Hepatocyte (in vitro differentiated cells): ENCODE data around the gene ATN1. TPM values are rescaled to one million over a fixed set of nuclear protein-coding genes. Genes with fewer than 3 reads are reported as not detected.

Experiments used
- DNase-seq: peaks from one replicate; pipeline ENCODE4 v3.0.0-alpha.2; 2016; ENCODE audit warnings: low spot score
- H2AFZ ChIP-seq: fragments of 200-600 bp; sonication (generic); 2 replicates; pipeline ENCODE4 v1.6.0; 2016; ENCODE audit warnings: antibody characterized with exemption, mild to moderate bottlenecking
- H3K27ac ChIP-seq: fragments of 200-600 bp; sonication (generic); 2 replicates; pipeline ENCODE4 v1.5.1; 2016; ENCODE audit warnings: mild to moderate bottlenecking
- H3K27me3 ChIP-seq: fragments of 200-600 bp; sonication (generic); 2 replicates; pipeline ENCODE4 v1.6.1; 2016
- H3K36me3 ChIP-seq: fragments of 200-600 bp; sonication (generic); replicated peaks from 2 replicates; pipeline ENCODE4 v1.5.1; 2016; ENCODE audit warnings: low read depth; ENCODE audit not compliant: insufficient read depth
- H3K4me1 ChIP-seq: fragments of 200-600 bp; sonication (generic); 2 replicates; pipeline ENCODE4 v1.5.1; 2016; ENCODE audit warnings: mild to moderate bottlenecking, moderate library complexity; ENCODE audit not compliant: insufficient read depth
- H3K4me2 ChIP-seq: fragments of 200-600 bp; sonication (generic); 2 replicates; pipeline ENCODE4 v1.6.0; 2016
- H3K4me3 ChIP-seq: fragments of 200-600 bp; sonication (generic); 2 replicates; pipeline ENCODE4 v1.5.1; 2016; ENCODE audit warnings: mild to moderate bottlenecking
- H3K79me2 ChIP-seq: fragments of 200-600 bp; sonication (generic); 2 replicates; pipeline ENCODE4 v1.6.0; 2017; ENCODE audit warnings: mild to moderate bottlenecking
- H3K9me2 ChIP-seq: fragments of 200-600 bp; sonication (generic); replicated peaks from 2 replicates; pipeline ENCODE4 v1.6.0; 2017; ENCODE audit warnings: mild to moderate bottlenecking; ENCODE audit not compliant: insufficient read depth
- H3K9me3 ChIP-seq: fragments of 200-600 bp; sonication (generic); 2 replicates; pipeline ENCODE4 v1.5.1; 2016; ENCODE audit warnings: low read depth, mild to moderate bottlenecking
- H4K20me1 ChIP-seq: fragments of 200-600 bp; sonication (generic); 2 replicates; pipeline ENCODE4 v1.6.0; 2016; ENCODE audit warnings: mild to moderate bottlenecking; ENCODE audit not compliant: insufficient read depth, poor library complexity, severe bottlenecking
- CTCF ChIP-seq: fragments of 200-600 bp; sonication (generic); IDR thresholded peaks from 2 replicates; pipeline ENCODE4 v1.5.1; 2016; ENCODE audit warnings: antibody characterized with exemption, mild to moderate bottlenecking; ENCODE audit not compliant: poor library complexity
- EZH2 ChIP-seq: fragments of 200-600 bp; sonication (generic); IDR thresholded peaks from 2 replicates; pipeline ENCODE4 v1.6.1; 2016; ENCODE audit warnings: antibody characterized with exemption, mild to moderate bottlenecking, borderline replicate concordance
- EZH2phosphoT487 ChIP-seq: fragments of 200-600 bp; sonication (generic); IDR thresholded peaks from one replicate; pipeline ENCODE4 v1.6.1; 2018; ENCODE audit warnings: antibody characterized with exemption, mild to moderate bottlenecking, low read depth, moderate library complexity; ENCODE audit not compliant: unreplicated experiment, severe bottlenecking
- WGBS: methylation state at CpG from one replicate; pipeline ENCODE4 v1.1.6; 2016; ENCODE audit warnings: low lambda C conversion rate; ENCODE audit errors: missing lambda C conversion rate; 5-methylcytosine and 5-hydroxymethylcytosine counted together
- polyA plus RNA-seq: library from polyadenylated mRNA; unstranded; fragments of >200 nt; fragmentation: Nextera tagmentation; extraction: Ambion mirVana; gene quantifications from 2 replicates; pipeline ENCODE4 v1.2.1, GENCODE V29; 2016
- total RNA-seq: library from RNA; depleted of rRNA; stranded (reverse); fragments of >200 nt; gene quantifications from 2 replicates; pipeline ENCODE4 v1.2.3, GENCODE V29; 2014

ATN1 gene
- total and polyA plus RNA-seq, 2 experiments from 2014 or later, result 15.8 to 32.7 TPM

GRCh38 chr12:6947615-6948014 lies 19.9 kb downstream of the ATN1 start:
- Histone ChIP-seq H3K79me2 (peaks cover 18% of the 10 kb centered on the region), H3K4me3 (no peak overlapping the region), H3K27ac (no peak overlapping the region), H4K20me1 (no peaks in the 10 kb centered on the region), H3K9me2 (no peaks in the 10 kb centered on the region), H3K36me3 (no peaks in the 10 kb centered on the region), H3K4me1 (peaks cover 19% of the 10 kb centered on the region), H3K27me3 (no peaks in the 10 kb centered on the region), H3K9me3 (no peaks in the 10 kb centered on the region), H2AFZ (no peak overlapping the region), H3K4me2 (no peak overlapping the region)
- TF ChIP-seq CTCF (no peak), EZH2 (no peak), EZH2phosphoT487 (no peak)
- no peak for DNase-seq
- 95% methylated on average over 8 of the region's 8 CpGs for WGBS

GRCh38 chr12:6948873-6949594 lies 21.3 kb downstream of the ATN1 start:
- H2AFZ ChIP-seq, result no peak overlapping the region
- H3K79me2 ChIP-seq, result peaks cover 18% of the 10 kb centered on the region
- no peaks in the 10 kb centered on the region for H3K9me2 ChIP-seq
- H3K27me3 ChIP-seq, result no peaks in the 10 kb centered on the region
- H3K4me3 ChIP-seq, result no peak overlapping the region
- H4K20me1 ChIP-seq, result no peaks in the 10 kb centered on the region
- H3K4me2 ChIP-seq, result no peak overlapping the region
- H3K36me3 ChIP-seq, result no peaks in the 10 kb centered on the region
- no peak for TF ChIP-seq EZH2
- TF ChIP-seq CTCF, result no peak
- TF ChIP-seq EZH2phosphoT487, result no peak
- H3K9me3 ChIP-seq, result no peaks in the 10 kb centered on the region
- H3K4me1 ChIP-seq, result peaks cover 17% of the 10 kb centered on the region
- WGBS, result 95% methylated on average over 15 of the region's 15 CpGs
- H3K27ac ChIP-seq, result no peak overlapping the region
- no peak for DNase-seq

- no peak overlapping the region for H2AFZ ChIP-seq
- TF ChIP-seq CTCF, result no peak
- no peak for TF ChIP-seq EZH2
- TF ChIP-seq EZH2phosphoT487, result no peak
- H4K20me1 ChIP-seq, result no peaks in the 10 kb centered on the region
- peaks cover 10% of the 10 kb centered on the region for H3K4me1 ChIP-seq
- 87% methylated on average over 1 of the region's 1 CpG for WGBS
- H3K36me3 ChIP-seq, result no peaks in the 10 kb centered on the region
- no peaks in the 10 kb centered on the region for H3K9me3 ChIP-seq
- H3K9me2 ChIP-seq, result no peaks in the 10 kb centered on the region
- no peak overlapping the region for H3K4me3 ChIP-seq
- no peaks in the 10 kb centered on the region for H3K27me3 ChIP-seq
- H3K4me2 ChIP-seq, result no peak overlapping the region
- H3K79me2 ChIP-seq, result peaks cover 13% of the 10 kb centered on the region
- no peak for DNase-seq
- H3K27ac ChIP-seq, result no peak overlapping the region
Observed at GRCh38 chr12:6950401-6950801, 22.6 kb downstream of the ATN1 start.
